HPDE6-E6E7 (cell line): ENCODE data around the gene FAM234B.
"Not testable (repeated sequence)": the region's sequence is repeated elsewhere in the genome, so short reads cannot be mapped to it uniquely, and the experiment has no call there.

Experiments used
- DNase-seq: peaks from one replicate; pipeline ENCODE4 v3.0.0; 2011; ENCODE audit warnings: missing footprints; ENCODE audit errors: extremely low spot score

The FAM234B gene

DNA sequence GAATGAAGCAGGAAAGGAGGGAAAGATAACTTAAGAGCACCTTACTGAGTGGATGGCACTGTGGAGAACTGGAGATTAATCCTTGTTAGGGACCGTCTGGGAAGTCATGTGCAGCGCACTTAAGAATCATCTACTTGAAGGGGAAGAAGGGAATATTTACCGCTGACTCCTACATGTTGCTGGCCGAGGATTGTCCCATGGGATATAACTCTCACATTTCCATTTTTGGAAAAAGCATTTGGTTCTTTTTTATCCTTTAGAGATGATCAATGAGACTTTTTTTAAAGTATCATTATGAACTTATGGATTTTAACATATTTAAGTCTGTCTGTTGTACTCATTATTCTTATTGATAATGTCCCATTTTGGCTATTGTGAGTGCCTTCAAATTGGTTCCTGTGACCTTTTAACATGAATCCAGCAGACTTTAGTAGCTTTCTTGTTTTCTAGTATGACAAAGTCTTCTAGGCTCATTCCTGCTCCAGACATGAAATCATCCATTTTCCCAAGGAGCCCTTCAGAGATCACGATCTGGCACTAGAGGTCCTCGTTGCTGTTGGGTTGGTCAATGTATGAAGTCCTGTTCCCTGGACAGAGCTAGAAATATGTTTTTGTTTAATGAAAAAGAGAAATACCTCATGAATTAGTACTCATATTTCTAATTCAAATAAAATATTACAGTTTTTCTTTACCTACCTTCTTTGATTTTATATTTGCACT, 20.2 kb upstream of the FAM234B start:
- DNase-seq, result peak; percentile 54

DNA sequence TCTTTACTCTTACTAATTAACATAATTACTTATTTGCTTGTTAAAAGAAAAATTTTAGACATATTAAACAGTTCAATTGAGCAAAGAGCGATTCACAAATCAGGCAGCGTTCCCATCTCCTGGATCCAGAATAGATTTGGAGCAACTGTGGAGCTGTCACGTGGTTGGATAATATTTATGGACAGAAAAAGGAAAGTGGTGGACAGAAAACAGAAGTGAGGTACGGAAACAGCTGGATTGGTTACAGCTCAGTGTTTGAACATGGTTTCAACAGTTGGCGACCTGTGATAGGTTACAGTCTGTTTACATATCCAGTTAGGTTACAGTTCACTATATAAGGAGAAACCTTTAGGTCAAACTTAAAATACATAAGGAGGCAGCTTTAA, 19.7 kb upstream of the FAM234B start:
- no peak for DNase-seq

DNA sequence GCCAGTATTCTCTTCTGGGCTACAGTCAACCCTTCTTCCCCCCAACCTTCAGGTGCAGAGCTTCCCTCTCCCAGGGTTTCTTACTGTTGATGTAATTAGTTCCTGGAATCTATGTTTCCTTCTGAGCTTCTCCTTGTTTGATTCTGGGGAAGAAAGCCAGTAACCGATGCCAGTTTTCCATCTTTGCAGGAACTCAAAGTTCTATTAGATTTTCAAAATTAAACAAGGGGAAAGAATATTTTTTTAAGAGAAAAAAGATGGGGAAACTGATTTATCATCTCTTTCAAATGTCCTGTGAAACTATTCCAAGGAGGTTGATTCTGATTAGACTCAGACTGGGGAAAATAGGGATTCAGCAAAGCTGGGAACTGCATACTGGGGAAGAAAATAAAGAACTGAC, 17.9 kb upstream of the FAM234B start:
- DNase-seq, result no peak

DNA sequence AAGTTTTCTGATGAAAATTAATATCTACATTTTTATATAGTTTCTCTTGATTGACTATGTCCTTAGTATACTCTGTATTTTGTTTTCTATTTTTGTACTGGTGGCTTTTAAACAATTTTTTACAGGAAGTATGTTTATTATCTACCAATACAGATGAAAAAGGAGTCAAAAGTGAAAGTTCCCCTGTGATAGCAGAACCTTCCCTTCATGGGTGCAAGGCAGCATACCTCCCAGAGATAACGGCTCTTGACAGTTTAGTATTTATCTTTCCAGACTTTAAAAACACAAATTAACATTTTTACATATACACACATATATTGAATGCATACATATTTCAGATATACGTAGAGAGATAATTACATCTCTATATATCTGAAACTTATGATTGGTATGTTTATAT, 17.1 kb upstream of the FAM234B start:
- DNase-seq, result no peak

DNA sequence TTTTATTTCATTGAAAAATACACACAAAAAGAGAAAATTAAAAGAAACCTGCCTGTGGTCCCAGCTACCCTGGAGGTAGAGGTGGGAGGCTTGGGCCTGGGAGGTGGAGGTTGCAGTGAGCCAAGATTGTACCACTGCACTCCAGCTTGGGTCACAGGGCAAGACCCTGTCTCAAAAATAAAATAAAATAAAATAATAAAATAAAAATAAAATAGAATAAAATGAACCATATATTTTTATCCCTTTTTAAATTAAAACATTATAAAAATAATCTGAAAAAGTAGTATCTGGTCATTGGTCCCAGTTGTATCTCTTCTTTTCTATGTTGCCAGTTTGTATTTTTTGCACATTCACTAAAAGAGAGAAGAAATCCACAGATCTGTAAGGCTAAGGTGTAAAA, 16.7 kb upstream of the FAM234B start:
- no peak for DNase-seq

DNA sequence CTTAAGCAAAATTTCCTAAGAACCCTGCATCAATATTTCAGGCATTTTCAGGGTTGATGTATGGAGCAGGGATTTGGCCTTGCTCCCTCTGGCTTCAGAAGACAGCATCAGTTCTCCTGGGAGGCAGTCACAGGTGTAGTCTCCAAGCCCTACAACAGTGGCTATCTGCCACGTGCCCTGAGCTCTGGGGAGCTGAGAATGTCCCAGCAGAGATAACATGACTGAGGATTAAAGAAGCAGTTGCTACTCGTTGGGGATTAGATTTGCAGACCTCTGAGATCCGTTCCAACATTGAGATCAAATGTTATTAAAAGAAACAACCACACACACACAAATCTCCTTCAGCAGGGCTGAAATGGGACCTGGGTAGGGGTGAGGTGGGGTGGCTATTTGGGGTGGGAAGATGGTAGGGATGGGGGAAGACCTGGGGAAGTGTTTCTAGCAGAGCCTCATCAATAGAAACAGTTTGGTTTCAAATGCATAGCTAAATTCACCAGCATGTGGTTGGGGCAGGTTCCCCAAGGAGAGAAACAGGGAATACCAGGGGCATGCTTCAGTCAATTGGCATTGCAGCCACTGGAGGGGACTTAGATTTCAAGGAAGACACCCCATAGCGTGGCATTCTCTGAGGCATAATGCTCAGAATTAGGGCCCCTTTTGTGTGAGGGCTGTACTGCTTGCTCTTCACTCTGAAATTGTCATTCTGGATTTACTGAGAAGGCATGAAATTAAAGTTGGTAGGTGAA, 15.2 kb upstream of the FAM234B start:
- DNase-seq, result no peak

DNA sequence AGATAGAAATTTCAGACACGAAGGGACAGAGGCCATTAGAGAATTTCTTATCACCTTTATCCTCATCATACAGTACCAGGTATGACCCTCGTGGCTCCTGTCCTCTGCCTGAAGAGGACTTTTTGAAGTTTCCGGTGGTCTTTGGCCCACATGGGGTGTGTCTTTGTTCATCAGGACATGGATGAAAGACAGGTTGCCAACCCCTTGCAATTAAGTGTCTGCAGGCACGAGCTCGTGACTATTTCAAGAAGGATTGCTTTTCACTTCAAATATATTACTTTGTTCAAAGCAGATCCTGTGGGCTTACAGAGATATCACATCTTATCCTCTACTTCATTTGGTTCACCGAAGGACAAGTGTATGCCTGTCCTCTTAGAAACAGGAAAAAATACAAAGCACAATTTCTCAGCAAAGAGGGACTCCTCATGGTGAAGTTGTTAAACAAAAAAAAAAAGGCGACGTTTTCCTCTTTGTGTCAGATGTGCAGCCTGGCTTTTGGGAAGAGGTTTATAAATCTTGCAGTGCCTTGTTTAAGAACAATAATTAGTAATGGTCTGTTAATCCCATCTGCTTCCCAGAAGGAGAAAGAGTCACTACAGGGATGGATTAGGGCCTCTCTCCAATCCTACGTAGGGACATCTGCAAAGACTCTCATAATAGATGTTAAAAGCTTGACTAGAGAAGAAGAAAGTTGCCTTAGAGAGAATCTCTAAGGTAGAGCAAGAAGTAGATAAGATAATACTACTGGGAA, 13.5 kb upstream of the FAM234B start:
- DNase-seq, result no peak

DNA sequence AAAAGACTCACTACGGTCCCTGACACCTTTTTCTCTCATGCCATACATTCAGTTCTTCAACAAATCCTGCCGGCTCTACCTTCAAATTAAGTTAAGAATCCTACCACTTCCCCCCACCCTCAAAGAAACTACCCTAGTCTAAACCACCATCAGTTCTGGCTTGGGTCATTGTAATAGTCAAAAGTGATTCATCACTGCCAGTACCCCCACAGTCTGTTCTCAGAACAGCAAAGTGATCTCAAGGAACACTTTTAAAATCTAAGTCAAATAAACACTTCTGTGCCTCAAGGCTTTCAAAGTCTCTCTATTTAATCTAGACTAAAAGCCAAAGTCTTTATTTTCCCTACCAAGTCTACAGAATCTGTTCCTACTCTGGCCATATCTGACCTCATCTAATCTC, 12.0 kb upstream of the FAM234B start:
- no peak for DNase-seq

DNA sequence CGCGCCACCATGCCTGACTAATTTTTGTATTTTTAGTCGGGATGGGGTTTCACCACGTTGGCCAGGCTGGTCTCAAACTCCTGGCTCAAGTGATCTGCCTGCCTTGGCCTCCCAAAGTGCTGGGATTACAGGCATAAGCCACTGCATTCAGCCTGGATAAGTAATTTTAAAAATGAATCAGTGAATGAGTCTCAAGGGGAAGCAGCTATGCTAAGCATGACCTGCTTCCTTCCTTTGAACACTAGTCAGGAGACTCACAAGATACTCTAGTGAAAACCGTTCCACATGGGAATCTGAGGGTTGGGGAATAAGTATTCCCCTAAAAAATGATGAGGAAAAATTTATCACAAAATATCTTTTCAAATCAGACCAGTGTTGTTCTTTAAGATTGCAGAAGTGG, 10.7 kb upstream of the FAM234B start:
- no peak for DNase-seq

DNA sequence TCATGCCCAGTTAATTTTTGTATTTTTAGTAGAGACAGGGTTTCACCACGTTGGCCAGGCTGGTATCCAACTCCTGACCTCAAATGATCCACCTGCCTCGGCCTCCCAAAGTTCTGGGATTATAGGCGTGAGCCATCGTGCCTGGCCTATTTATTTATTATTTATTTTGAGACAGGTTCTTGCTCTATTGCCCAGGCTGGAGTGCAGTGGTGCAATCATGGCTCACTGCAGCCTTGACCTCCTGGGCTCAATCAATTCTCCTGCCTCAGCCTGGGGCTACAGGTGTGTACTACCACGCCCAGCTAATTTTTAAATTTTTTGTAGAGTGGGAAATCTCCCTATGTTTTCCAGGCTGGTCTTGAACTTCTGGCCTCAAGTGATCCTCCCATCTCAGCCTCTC, 8.8 kb upstream of the FAM234B start:
- DNase-seq, result not testable (repeated sequence)

DNA sequence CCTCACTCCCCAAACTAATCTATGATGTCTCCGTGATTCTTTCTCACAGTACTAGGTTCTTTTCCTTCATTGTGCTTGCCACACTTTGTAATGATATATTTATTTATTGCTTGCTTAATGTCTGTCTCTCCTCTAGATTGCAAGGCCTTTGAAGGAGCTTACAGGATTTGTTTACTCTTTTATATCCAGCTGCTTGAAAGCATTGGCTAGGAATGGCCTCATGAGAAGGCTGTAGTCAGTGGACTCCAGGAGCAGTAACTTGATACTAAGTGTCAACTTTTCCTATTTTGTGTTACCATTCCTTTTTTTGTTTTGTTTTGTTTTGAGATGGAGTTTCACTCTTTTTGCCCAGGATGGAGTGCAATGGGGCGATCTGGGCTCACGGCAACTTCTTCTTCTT, 7.3 kb upstream of the FAM234B start:
- DNase-seq, result no peak

DNA sequence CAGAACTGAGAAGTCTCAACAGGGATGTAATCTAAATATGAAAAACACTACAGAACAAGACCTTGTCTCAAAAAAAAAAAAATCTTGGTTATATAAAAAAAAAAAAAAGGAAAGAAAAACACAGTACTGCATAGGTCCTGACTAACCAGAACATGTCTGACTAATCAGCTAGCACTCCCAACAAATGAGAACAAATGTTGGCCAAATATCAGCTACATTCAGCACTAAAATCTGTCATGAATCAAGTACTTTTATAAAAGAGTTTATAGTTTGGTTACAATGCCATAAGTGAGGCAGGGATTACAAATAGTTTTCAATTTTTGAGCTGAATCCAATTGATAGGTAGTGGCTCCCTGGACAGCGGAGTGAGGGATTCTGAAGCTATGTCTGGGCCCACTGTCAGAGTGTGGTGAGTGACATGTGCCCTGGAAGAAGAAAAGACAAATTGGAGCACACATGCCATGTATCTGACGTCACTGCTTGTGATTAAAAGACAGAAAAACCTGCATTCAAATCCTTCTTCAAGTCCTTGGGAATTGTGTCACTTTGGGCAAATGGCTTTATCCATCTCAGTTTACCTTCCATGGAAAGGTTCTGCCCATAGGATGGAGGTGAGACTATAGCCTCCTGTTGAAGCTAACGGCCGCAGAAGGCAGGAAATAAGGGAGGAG, 5.6 kb upstream of the FAM234B start:
- no peak for DNase-seq

DNA sequence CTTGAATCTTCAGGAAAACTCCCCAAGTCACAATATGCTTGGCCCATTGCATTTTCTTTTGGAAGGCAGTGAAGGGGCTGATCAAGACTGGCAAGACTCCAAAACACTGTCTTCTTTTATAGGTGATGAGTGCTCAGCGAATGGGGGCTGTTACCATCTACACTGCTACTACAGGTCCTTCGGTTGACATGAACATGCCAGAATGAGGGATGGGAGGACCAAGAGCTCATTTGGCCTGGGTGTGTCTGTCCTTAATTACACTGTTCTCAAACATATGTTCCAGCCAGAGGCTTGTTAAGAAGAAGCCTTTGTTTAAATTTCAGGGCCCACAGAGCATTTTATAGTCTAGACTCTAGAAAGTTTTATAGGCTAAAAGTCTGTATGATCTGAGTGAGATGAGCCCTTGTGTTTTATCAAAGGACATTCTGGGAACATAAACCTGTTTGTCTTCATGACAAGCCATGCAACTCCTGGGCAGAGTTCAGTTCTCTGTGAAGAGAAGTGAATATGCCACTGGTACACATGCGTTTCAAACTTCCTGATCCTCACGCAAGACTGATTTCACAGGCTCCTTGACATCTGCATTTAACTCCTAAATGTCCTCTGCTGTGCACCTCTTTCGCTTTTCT, 4.7 kb upstream of the FAM234B start:
- DNase-seq, result no peak

DNA sequence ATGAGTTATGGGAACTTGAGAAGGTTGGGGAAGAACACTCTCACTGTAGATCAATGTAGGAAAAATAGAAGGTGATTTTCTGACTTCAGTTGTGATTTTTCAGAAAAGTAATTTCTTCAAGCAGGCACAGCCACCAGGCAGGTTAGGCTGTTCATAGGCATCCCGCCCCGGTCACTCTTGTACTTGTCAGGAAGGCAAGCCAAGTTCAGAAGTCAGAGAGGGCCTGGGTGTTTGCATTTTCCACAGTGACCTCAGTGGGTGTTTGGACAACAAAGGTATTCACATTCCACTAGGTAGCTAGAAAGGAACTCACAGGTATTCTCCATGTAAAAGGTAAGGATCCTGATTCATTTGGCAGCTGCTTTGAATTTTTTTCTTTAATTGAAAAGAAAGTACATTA, 3.0 kb upstream of the FAM234B start:
- no peak for DNase-seq

DNA sequence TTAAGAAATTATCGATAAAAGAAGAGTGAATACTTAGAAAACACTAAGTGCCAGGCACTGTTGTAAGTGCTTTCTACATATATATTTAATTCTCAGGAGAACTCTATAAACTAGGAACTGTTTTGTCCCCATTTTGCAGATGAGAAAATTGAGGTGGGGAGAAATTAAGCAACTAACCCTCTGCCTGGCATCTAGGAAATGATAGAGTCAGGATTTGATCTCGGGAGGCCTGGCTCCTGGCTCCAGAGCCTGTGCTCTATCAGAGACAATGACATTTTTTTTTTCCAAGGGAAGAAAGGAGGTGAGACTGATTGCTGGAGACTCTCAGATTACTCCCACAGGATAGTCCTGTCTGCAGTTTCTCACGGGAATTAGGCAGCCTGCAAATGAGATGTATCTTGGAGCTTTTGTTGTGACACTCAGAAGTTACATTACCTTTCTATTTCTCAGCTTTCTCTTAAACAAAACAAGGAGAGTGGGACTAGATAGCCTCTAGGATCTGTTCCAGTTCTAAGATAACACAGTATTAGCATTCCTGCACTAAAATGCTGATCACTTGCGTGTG, 1.4 kb upstream of the FAM234B start:
- no peak for DNase-seq

DNA sequence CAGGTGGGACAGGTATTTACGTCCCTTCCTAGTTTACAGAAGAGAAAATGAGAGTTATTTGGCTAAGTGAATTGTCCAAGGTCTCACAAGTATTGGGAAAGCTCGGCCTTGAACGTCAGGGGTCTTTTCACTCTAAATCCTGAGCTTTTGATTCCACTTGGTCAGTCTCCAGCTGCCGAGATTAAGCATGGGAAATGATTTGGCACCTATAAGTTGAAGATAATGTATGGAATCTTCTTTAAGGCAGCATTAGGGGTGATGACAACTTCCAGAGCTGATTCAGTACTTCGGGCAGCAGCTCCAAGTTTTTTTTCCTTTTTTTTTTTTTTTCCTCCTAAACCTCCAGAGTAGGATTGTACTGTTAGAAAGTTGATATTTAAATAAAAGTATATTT, 722 bp downstream of the FAM234B start:
- DNase-seq, result no peak

DNA sequence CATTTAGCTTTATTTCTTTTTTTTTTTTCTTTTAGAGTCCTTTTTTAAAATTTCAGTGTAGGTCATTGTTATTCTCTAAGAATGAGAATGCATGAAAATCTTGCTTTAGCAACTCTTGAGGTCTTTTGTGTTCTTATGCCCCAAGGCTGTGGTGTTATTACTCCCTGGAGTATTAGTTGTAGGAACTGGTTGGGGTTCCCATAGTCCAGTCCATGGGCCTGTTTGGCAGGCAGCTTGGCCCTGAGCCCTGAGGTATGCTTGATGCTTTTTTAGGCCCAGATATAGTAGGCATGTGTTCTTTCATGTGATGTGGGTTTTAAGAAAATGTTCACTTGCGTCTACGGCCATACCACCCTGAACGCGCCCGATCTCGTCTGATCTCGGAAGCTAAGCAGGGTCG, 1.6 kb downstream of the FAM234B start:
- no peak for DNase-seq

DNA sequence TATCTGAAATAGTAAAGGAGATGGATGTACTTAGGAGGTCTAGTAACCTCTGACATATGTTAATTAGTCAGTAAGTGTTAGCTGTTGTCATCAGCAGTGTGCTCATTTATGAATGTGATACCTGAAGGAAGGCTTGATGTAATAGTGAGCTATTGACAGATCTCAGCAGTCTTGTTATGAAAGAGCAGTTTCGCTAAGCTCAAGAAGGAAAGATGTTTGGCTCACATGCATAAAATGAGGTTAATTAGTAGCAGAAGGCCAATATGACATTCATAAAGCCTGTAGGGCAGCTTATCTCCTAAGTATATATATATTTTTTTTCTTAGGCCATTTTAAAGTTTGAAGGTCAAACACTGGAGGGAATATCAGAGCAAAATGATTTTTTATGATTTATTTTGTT, 2.8 kb downstream of the FAM234B start:
- DNase-seq, result no peak

DNA sequence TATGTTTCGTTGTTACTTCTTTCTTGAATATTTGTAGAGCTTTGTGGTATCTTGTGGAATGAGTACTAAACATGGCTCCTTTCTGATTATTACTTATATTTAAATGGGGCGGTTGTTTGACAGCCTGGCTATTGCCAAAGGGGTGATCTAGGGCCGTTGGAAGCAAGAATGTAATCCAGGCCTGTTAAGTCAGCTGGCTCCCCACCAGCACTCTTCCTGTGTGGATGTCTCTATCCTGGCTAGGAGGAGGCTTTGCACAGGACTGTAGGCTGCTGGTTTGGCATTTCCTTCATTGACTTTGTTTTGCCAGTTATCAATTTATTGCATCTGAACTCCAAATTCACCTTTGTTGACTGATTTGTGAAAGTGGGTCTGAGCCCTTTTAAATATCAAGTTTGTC, 5.6 kb downstream of the FAM234B start:
- no peak for DNase-seq

DNA sequence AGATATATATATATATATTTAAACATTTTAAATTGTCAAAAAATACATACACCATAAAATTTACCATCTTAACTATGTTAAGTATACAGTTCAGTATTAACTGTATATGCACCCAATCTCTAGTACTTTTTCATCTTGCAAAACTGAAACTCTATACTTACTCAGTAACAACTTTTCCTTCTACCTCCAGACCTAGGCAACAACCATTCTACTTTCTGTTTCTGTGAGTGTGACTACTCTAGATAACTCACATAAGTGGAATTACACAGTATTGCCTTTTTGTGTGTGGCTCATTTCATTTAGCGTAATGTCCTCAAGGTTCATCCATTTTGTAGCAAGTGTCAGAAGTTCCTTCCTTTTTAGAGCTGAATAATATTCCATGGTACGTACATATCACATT, 8.2 kb downstream of the FAM234B start:
- no peak for DNase-seq

DNA sequence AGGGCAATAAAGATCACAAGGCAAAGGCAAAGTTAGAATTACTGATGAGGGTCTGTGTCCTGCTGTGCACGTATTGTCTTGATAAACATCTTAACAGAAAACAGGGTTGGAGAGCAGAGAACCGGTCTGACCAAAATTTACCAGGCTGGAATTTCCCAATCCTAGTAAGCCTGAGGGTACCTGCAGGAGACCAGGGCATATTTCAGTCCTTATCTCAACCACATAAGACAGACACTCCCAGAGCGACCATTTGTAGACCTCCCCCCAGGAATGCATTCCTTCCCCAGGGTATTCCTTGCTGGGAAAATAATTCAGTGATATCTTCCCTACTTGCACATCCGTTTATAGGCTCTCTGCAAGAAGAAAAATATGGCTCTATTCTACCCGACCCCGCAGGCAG, 9.4 kb downstream of the FAM234B start:
- not testable (repeated sequence) for DNase-seq

DNA sequence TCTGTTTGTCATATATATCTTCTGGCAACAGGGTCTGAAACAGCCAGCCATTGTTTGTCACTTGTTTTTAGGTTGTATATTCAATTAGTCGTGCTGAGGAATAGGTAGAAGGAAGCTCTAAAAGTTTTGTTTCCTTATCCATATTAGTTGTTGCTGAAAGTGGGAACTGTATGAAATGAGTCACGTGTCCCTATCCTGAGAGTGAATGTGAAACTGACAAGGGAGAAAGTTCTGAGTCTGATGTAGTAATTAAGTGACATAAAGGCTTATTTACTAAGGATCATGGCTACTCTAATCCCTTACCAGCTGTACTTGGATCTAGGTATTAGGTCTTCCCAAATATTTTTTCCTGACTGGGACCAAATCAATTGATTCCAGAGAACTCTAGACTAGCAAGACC, 16.4 kb downstream of the FAM234B start:
- DNase-seq, result no peak
